HG03378 (cell line): ENCODE data around the gene CRYAA.

Source experiments
- ATAC-seq: cut with Tn5 transposase; IDR thresholded peaks from one replicate; pipeline ENCODE4 v1.9.1; 2021; ENCODE audit warnings: mild to moderate bottlenecking, moderate library complexity; ENCODE audit not compliant: unreplicated experiment

Gene CRYAA

DNA sequence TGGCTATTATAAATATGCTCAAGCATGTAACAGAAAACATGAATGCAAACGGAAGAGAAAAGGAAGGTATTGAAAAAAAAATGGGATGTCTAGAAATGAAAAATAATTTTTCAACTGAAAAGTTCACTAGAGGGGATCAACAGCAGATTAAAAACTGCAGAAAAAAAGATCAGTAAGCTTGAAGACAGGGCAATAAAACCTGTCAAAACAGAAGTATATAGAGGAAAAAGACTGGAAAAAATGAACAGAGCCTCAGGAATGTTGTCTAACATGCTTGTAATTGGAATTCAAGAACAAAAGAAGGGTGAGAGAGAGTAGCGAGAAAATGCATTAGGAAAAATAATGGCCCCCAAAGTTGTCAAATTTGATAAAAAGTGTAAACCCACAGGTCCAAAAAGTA lies 29.6 kb downstream of the CRYAA start:
- ATAC-seq, result no peak

- ATAC-seq, result no peak
These were observed 32.7 kb downstream of the CRYAA start for GRCh38 chr21:43201491-43201890.

- no peak for ATAC-seq
These were observed 34.8 kb downstream of the CRYAA start for GRCh38 chr21:43203591-43203990.

DNA sequence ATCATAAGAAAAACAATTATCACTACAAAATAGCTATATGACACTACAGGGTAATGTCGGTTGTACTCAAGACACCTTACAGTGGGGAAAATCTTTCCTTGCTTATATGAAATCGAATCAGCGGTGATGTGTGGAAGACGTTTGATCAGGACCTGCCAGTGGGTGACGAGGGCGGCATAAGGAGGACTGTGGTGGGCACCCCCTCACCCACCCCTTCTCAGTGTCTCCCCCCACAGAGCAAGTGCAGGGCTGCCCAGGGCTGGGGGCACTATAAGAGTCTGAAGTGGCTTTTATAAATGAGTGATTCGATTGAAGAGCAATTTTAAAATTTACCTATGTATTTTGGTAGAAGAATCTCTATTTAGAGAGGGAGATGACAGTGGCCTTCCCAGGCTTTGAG lies 35.8 kb downstream of the CRYAA start:
- ATAC-seq, result no peak

GRCh38 chr21:43206231-43207042 lies 37.6 kb downstream of the CRYAA start:
- ATAC-seq, result no peak

GRCh38 chr21:43207043-43207315 lies 38.2 kb downstream of the CRYAA start:
- ATAC-seq, result no peak

- no peak for ATAC-seq
These were observed 39.1 kb downstream of the CRYAA start for GRCh38 chr21:43207868-43208267.

- no peak for ATAC-seq
These were observed 39.9 kb downstream of the CRYAA start for GRCh38 chr21:43208561-43209332.

DNA sequence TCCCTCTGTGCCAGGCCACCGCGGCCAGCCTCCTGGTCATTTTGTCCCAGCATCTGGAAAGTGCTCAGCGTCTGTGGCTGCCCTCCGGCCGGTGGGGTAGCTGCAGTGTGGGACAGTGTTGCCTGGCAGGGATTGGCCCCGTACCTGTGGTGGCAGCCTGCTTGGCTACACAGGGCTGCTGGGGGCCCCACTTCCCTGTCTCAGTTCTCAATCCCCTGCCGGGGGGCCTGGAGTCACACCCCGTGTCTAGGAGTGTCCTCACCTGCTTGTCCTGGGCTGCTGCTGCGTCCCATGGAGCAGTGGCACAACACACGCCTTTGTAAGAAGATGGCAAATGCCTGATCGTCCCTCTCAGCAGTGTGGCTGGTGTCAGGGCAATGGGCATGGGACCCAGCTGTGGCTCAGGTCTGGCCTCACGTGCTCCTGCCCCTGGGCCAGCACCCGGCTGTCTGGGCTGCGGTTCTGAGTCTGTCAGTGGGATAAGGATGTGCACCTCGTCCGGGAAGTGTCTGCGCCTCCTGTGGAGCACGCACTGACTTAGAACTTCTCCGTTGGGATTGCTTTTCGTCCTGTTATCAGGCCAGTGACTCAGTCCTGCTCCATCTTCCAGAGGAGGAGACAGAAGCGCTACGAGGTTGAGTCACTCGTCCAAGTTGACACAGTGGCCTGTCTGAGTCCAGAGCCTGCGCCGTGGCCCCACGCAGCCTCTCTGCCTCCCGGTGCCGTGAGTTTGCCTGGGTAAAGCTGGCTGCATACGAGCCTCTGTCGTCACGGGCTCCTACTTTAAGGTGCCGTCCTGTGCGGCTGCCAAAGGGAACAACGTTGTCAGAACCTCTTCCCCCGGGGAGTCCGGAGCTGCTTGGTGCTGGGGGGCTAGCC lies 41.0 kb downstream of the CRYAA start:
- ATAC-seq, result no peak

- ATAC-seq, result no peak
These were observed 41.8 kb downstream of the CRYAA start for GRCh38 chr21:43210454-43211071.

- no peak for ATAC-seq
These were observed 42.4 kb downstream of the CRYAA start for GRCh38 chr21:43211072-43211759.

DNA sequence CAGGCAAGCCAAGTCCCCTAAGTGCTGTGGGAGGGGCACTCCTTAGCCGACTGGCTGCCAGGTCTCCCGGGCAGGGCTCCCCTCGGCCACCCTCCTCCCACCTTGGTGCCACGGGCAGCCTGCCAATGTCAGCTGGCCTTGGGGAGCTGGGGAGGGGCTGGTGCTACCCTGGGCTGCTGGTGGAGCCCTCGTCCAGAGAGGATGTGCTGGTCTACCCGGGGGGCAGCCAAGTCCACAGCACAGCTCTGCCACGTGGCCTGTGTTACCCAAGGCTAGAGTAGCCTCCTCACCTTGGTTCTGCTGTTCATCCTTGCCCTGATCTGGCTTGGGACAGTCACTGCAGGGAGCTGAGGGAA lies 42.9 kb downstream of the CRYAA start:
- ATAC-seq, result no peak
